Fibroblast of pulmonary artery (primary cell): ENCODE results near the gene CEACAM18.

Experiments used
- DNase-seq: peaks from one replicate; pipeline ENCODE4 v3.0.0-alpha.2; 2010; ENCODE audit warnings: low read depth
- H3K4me3 ChIP-seq: replicated peaks from 2 replicates; pipeline ENCODE4 v1.5.1; 2011; ENCODE audit warnings: low read depth, mild to moderate bottlenecking, control low read depth, low read length, moderate library complexity
- CTCF ChIP-seq: IDR thresholded peaks from 2 replicates; pipeline ENCODE4 v1.5.1; 2011; ENCODE audit warnings: mild to moderate bottlenecking, control low read depth, low read length, inconsistent platforms; ENCODE audit errors: missing control alignments

Gene CEACAM18

GRCh38 chr19:51470966-51471365 lies 7.4 kb upstream of the CEACAM18 start:
- no peak for TF ChIP-seq CTCF
- H3K4me3 ChIP-seq: no peak overlapping the region
- DNase-seq: peak; percentile 50

GRCh38 chr19:51471527-51471926 lies 6.8 kb upstream of the CEACAM18 start:
- no peak for TF ChIP-seq CTCF
- no peak overlapping the region for H3K4me3 ChIP-seq
- DNase-seq: peak; percentile 7

GRCh38 chr19:51472607-51473006 lies 5.7 kb upstream of the CEACAM18 start:
- no peak overlapping the region for H3K4me3 ChIP-seq
- TF ChIP-seq CTCF: no peak
- DNase-seq: no peak

GRCh38 chr19:51473009-51473707 lies 5.2 kb upstream of the CEACAM18 start:
- TF ChIP-seq CTCF: peak; percentile 88
- no peak overlapping the region for H3K4me3 ChIP-seq
- peak; percentile 80 for DNase-seq

GRCh38 chr19:51476164-51476563 lies 2.2 kb upstream of the CEACAM18 start:
- no peak overlapping the region for H3K4me3 ChIP-seq
- no peak for DNase-seq
- no peak for TF ChIP-seq CTCF

GRCh38 chr19:51477344-51477743 lies 995 bp upstream of the CEACAM18 start:
- no peak overlapping the region for H3K4me3 ChIP-seq
- no peak for TF ChIP-seq CTCF
- no peak for DNase-seq
